ENCODE results near the gene C10orf90.

DNA sequence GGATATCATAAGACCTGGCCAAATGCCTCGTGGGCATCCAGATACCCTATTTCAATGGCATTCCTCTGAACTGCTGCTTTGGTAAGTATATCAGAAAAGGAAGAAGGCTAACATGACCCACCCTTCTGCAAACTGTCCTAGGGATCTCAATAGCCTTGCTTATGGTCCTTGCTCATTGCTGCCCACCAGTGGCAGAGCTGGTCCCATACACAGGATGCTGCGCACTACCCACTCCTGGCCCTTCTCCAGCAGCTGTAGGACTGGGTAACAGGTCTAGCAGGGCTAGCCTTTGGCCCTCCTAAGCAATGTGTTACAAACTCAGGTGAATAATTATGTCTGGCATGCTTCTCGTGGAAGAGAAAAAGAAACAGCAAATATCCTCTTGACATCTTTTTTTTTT, 72.5 kb downstream of the C10orf90 start:
- TF ChIP-seq, protein P1, sequence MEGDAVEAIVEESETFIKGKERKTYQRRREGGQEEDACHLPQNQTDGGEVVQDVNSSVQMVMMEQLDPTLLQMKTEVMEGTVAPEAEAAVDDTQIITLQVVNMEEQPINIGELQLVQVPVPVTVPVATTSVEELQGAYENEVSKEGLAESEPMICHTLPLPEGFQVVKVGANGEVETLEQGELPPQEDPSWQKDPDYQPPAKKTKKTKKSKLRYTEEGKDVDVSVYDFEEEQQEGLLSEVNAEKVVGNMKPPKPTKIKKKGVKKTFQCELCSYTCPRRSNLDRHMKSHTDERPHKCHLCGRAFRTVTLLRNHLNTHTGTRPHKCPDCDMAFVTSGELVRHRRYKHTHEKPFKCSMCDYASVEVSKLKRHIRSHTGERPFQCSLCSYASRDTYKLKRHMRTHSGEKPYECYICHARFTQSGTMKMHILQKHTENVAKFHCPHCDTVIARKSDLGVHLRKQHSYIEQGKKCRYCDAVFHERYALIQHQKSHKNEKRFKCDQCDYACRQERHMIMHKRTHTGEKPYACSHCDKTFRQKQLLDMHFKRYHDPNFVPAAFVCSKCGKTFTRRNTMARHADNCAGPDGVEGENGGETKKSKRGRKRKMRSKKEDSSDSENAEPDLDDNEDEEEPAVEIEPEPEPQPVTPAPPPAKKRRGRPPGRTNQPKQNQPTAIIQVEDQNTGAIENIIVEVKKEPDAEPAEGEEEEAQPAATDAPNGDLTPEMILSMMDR (conservative IDR thresholded peaks at IDR 0.05 in 1 of 2, IDR thresholded peaks at IDR 0.05 in 1 of 2; ENCODE audit: extremely low read depth in 1 of 2, insufficient read depth in 1 of 2, low read depth in 1 of 2, low read length in 2 of 2), result peak; percentile 70 to 76
- TF ChIP-seq EZH2 (IDR thresholded peaks at IDR 0.05; ENCODE audit: borderline replicate concordance, low read length), result no peak
